Tibial nerve (tissue), 4 donors: Measurements from ENCODE around the gene LAMB3. TPM values are rescaled to one million over a fixed set of nuclear protein-coding genes. Genes with fewer than 3 reads are reported as not detected.

Experiments
- DNase-seq, 2 donors: peaks; one replicate each; pipeline ENCODE4 v3.0.0-alpha.2; 2019; ENCODE audit warnings: low spot score in 2 of 2
- H3K27ac ChIP-seq, 4 donors: fragments of 200-600 bp; sonication (generic) in 3 of 4; one replicate each; pipeline ENCODE4 v1.5.1; 2017 to 2019; ENCODE audit warnings: mild to moderate bottlenecking in 1 of 4
- H3K27me3 ChIP-seq, 2 donors: fragments of 200-600 bp; sonication (generic) in 1 of 2; one replicate each; pipeline versions ENCODE4 v1.5.1 to v1.6.0; 2017 to 2019
- H3K36me3 ChIP-seq, 3 donors: fragments of 200-600 bp; sonication (generic); one replicate each; pipeline ENCODE4 v1.5.1; 2018 to 2019
- H3K4me1 ChIP-seq, 4 donors: fragments of 200-600 bp; sonication (generic) in 3 of 4; one replicate each; pipeline ENCODE4 v1.5.1; 2017 to 2019
- H3K4me3 ChIP-seq, 4 donors: fragments of 200-600 bp; sonication (generic) in 3 of 4; one replicate each; pipeline ENCODE4 v1.5.1; 2017 to 2019; ENCODE audit warnings: mild to moderate bottlenecking in 1 of 4, moderate library complexity in 1 of 4
- H3K9me3 ChIP-seq, 4 donors: fragments of 200-600 bp; sonication (generic) in 3 of 4; one replicate each; pipeline ENCODE4 v1.5.1; 2017 to 2019
- EP300 ChIP-seq, 2 donors: sonication (generic); formaldehyde crosslinking; IDR thresholded peaks; one replicate each; pipeline ENCODE4 v1.6.1; 2017; ENCODE audit warnings: antibody characterized with exemption in 2 of 2, mild to moderate bottlenecking in 1 of 2
- POLR2A ChIP-seq, 2 donors: fragments of 450-650 bp; IDR thresholded peaks; one replicate each; pipeline ENCODE4 v1.6.1; 2017; ENCODE audit warnings: antibody characterized with exemption in 2 of 2, mild to moderate bottlenecking in 2 of 2, moderate library complexity in 2 of 2
- WGBS, 2 donors: methylation state at CpG; one replicate each; pipeline ENCODE4 v1.1.5; 2018; 5-methylcytosine and 5-hydroxymethylcytosine counted together
- total RNA-seq, 4 donors: library from RNA; depleted of rRNA; stranded (reverse); fragments of >200 nt; gene quantifications; one replicate each; pipeline ENCODE4 v1.1.0, GENCODE V29; 2016
- TF ChIP-seq, protein P1 (sequence below), 5 experiments: fragments of 200-600 bp in 3 of 5; fragments of 450-650 bp in 2 of 5; sonication (generic) in 3 of 5; IDR thresholded peaks; one replicate each; pipeline ENCODE4 v1.5.1; 2016 to 2019; ENCODE audit warnings: antibody characterized with exemption in 5 of 5, mild to moderate bottlenecking in 3 of 5, moderate library complexity in 2 of 5

The LAMB3 gene
- total RNA-seq, 4 donors from 2014 or later, result 2.5 to 22.8 (median 4.2) TPM

DNA sequence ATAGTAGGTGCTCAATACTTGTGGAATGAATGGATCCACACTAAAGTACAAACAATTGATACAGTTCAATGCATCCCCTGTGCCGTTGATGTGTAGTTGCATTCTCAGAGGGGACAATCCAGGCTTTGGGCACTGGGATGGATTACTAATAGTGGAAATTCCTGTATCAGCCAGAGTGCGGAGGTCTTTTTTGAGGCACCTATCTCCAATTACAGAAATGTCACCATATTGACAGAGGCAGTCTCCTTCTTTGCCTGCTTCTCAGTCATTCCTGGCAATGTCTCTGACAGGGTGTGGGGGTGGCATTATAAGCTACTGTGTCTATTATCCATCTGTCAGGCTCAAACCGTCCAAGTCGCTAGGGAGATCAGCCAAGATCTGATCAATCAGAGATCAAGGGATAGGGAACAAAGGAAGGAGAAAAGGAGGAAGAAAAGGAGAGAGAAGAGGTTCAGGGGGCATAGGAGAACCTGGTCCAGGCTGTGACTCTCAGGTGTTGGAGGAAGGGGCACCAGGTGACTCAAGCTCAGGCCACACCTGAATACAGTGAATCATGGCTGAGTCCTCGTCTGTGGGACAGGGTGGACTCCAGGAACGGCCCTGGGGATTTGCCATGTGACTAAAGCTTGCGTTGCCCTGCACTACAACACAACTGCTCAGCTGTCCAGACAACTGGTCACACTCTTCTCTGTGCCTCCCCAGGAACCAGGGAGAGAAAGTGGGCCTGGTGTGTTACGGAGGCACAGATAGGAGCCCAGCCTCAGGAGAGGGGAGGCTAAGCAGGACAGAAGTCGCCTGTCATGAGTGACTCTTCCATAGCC lies 3.4 kb upstream of the LAMB3 start:
- WGBS, 2 donors, result 81 to 87% methylated on average over 9 of the region's 9 CpGs
- no peaks in the 10 kb centered on the region for H3K9me3 ChIP-seq
- H3K4me3 ChIP-seq, result no peak overlapping the region
- no peaks in the 10 kb centered on the region for H3K27me3 ChIP-seq
- H3K4me1 ChIP-seq, result peaks cover 0 to 27% (median 18%) of the 10 kb centered on the region in 4 donors
- DNase-seq, result no peak
- TF ChIP-seq POLR2A (IDR thresholded peaks at IDR 0.05) (no peak), EP300 (IDR thresholded peaks at IDR 0.05) (no peak)
- TF ChIP-seq, protein P1, sequence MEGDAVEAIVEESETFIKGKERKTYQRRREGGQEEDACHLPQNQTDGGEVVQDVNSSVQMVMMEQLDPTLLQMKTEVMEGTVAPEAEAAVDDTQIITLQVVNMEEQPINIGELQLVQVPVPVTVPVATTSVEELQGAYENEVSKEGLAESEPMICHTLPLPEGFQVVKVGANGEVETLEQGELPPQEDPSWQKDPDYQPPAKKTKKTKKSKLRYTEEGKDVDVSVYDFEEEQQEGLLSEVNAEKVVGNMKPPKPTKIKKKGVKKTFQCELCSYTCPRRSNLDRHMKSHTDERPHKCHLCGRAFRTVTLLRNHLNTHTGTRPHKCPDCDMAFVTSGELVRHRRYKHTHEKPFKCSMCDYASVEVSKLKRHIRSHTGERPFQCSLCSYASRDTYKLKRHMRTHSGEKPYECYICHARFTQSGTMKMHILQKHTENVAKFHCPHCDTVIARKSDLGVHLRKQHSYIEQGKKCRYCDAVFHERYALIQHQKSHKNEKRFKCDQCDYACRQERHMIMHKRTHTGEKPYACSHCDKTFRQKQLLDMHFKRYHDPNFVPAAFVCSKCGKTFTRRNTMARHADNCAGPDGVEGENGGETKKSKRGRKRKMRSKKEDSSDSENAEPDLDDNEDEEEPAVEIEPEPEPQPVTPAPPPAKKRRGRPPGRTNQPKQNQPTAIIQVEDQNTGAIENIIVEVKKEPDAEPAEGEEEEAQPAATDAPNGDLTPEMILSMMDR (IDR thresholded peaks at IDR 0.05), result no peak
- no peak overlapping the region for H3K27ac ChIP-seq
- no peaks in the 10 kb centered on the region for H3K36me3 ChIP-seq

DNA sequence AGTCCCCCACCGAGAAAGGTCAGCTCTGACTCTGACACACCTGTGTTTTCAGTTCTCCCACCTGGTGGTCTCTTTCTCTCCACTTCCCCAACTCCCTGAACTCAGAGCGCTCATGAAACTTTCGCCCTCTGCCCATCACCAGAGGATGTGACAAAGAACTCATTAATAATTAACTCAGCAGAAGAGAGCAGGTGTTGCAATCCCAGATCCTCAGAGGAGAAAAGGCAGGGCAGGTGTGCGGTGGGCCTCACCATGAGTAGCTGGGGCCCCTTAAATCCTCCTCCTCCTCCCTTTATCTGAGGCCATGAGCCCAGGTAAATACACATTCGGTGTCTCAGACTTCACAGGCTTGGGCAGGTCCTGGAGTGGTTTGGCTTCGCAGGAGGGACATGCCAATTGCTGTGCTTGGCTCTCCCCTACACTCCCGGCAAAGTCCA lies 1.7 kb upstream of the LAMB3 start:
- TF ChIP-seq EP300 (IDR thresholded peaks at IDR 0.05), result no peak
- TF ChIP-seq, protein P1 (IDR thresholded peaks at IDR 0.05), result no peak
- TF ChIP-seq POLR2A (IDR thresholded peaks at IDR 0.05), result no peak
- Histone ChIP-seq H3K27ac (peak overlapping the region in 1 of 4 donors; percentile 34), H3K4me3 (no peak overlapping the region), H3K9me3 (no peaks in the 10 kb centered on the region), H3K4me1 (peaks cover 0 to 41% (median 21%) of the 10 kb centered on the region in 4 donors), H3K27me3 (no peaks in the 10 kb centered on the region), H3K36me3 (no peaks in the 10 kb centered on the region)
- DNase-seq, result no peak
- 93 to 95% methylated on average over 7 of the region's 7 CpGs for WGBS, 2 donors

DNA sequence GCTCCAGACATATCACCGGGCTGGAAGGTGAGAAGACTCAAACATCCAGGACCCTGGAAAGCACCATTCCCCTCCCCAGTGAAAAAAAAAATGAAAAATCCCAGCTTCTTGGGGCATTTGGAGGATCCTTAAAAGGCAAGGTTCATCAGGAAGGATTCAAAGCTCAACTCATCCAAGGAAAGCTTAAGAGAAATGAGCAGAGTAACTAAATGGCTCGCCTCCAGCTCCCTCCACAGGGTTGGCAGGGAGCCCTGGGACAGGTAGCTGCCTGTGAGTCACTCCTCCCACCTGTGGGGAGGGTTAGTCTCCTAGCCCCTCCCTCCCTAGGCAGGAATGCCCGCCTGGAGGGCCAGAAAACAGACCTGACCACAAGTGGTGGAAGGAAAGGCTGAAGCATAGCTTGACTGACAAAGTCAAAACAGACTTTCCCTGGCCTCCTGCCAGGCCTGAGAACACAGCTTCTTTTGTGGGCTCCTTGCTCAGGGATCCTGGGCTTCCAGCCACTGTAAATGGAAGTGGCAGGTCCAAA lies 712 bp upstream of the LAMB3 start:
- 35 to 42% methylated on average over 3 of the region's 3 CpGs for WGBS, 2 donors
- Histone ChIP-seq H3K9me3 (no peaks in the 10 kb centered on the region), H3K27ac (peak overlapping the region in 2 of 4 donors; percentile 43 to 50), H3K4me1 (peaks cover 0 to 51% (median 26%) of the 10 kb centered on the region in 4 donors), H3K4me3 (no peak overlapping the region), H3K36me3 (no peaks in the 10 kb centered on the region), H3K27me3 (no peaks in the 10 kb centered on the region)
- TF ChIP-seq EP300 (IDR thresholded peaks at IDR 0.05), result no peak
- TF ChIP-seq, protein P1 (IDR thresholded peaks at IDR 0.05), result no peak
- TF ChIP-seq POLR2A (IDR thresholded peaks at IDR 0.05), result no peak
- peak; percentile 52 to 57 for DNase-seq

DNA sequence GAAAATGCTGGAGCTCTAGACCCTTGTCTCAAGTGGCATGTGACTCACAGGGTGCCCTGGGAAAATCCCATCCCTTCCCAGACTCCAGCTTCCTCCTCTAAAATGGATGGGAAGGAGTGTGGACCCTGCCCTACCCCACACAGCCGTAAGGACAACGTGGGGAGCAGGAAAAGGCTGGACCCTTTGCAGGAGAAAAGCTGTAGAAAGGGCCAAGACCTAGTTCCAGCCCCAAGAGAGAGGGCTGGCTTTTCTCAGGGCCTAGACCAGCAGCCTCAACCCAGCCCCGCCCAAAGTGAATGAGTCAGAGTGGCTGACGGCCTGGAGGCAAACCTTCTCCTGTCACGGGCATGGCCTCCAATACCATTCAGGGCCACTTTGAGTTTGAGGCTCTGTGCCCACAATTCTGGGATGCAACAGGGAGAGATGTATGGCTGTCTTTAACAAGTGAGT lies 1.1 kb downstream of the LAMB3 start:
- Histone ChIP-seq H3K9me3 (no peaks in the 10 kb centered on the region), H3K36me3 (no peaks in the 10 kb centered on the region), H3K4me1 (peaks cover 0 to 57% (median 30%) of the 10 kb centered on the region in 4 donors), H3K4me3 (no peak overlapping the region), H3K27ac (peak overlapping the region in 1 of 4 donors; percentile 50), H3K27me3 (no peaks in the 10 kb centered on the region)
- peak in 1 of 2 donors; percentile 49 for DNase-seq
- WGBS, 2 donors, result 43 to 61% methylated on average over 5 of the region's 5 CpGs
- TF ChIP-seq POLR2A (IDR thresholded peaks at IDR 0.05) (no peak), EP300 (IDR thresholded peaks at IDR 0.05) (no peak)
- TF ChIP-seq, protein P1 (IDR thresholded peaks at IDR 0.05), result no peak

DNA sequence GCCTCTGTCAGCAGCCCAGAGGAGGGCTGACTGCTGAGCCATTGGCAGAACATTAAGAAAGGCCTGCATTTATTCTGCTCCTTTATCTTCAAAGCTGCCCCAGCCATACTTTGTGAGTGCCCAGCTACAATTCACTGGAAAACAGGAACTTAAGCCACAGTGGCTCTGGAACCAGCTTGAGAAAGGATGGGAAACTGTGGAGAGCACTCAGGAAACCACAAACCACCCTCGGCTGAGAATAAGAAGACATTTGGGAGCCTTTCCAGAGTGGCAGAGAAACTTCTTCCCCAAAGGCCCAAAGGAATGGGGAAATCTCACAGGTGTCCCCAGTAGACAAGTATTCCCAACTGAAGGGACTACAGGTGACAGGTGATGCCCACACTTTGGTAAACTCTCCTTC lies 1.8 kb downstream of the LAMB3 start:
- no peaks in the 10 kb centered on the region for H3K36me3 ChIP-seq
- no peak overlapping the region for H3K27ac ChIP-seq
- 67 to 100% methylated on average over 1 of the region's 1 CpG for WGBS, 2 donors
- peaks cover 0 to 57% (median 30%) of the 10 kb centered on the region in 4 donors for H3K4me1 ChIP-seq
- TF ChIP-seq POLR2A (IDR thresholded peaks at IDR 0.05) (no peak), EP300 (IDR thresholded peaks at IDR 0.05) (no peak)
- TF ChIP-seq, protein P1 (IDR thresholded peaks at IDR 0.05), result no peak
- H3K9me3 ChIP-seq, result no peaks in the 10 kb centered on the region
- DNase-seq, result no peak
- no peak overlapping the region for H3K4me3 ChIP-seq
- no peaks in the 10 kb centered on the region for H3K27me3 ChIP-seq
